GM18861 (cell line): ENCODE results near the gene ATP6V0E2.
A peak's percentile ranks its signal among the peaks of the same experiment; 100 is the strongest.

ENCODE experiments used
- ATAC-seq: cut with Tn5 transposase; IDR thresholded peaks from one replicate; pipeline ENCODE4 v1.9.1; 2021; ENCODE audit not compliant: unreplicated experiment

Gene ATP6V0E2

DNA sequence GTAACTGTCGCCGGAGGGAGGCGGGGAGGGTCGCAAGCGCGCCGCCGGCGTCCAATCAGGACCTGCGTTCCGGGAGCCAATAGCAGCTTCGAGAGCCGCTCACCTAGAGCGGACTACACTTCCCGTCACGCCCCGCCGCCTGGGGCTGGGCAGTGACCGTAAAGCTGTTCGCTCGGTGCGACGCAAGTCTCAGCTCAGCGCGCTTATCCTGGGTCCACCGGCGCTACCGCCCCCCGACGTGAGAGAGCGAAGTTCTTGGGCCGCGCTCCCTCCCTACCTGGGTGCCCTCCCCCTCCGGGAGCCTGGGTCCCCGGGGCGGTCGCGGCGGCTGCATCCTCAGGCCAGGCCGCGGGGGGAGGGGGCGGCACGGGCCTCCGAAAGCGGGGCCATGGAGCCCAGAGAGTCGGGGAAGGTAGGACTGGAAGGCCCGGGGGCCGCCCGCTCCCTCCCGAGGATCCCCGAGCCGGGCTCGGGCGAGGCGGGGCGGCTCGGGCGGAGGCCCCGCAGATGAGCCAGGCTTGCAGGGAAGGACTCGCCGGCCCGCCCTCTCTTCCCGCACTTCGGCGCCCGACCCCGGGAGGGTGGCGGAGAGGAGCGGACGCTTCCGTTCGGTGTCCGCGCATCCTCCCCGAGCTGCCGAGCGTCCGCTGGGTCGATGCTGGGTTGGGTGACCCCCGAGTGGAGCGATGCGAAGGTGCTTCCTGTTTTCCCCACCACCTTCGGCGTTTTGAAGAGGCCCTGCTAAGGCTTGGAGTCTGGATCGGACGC lies 35.4 kb upstream of the ATP6V0E2 start, which contains the start of gene ZNF862:
ZNF862 (plus strand) TSS at position 152 of the 768 bp plus-strand sequence; CDS start at position 389, 237 bp downstream.
- ATAC-seq: peak; percentile 98

DNA sequence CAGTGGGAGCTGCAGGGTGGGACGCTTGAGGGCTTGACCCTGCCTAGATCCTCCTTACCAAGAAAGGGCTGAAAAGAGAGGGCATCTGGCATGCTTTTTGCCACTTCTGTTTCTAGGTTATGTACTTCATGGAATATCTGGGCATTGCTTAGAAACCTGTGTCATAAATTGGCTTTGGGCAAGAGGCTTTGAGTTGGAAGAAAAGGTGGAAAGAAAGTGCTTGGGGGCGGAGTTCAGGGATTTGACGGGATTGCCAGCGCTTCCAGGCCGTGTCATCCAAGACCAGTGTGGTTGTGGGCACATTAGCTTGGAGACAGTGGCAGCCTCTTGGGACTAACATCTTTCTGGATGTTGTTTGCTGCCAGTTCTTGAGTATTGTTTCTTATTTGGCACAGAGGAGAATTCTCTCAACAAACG lies 34.8 kb upstream of the ATP6V0E2 start:
- ATAC-seq: no peak

DNA sequence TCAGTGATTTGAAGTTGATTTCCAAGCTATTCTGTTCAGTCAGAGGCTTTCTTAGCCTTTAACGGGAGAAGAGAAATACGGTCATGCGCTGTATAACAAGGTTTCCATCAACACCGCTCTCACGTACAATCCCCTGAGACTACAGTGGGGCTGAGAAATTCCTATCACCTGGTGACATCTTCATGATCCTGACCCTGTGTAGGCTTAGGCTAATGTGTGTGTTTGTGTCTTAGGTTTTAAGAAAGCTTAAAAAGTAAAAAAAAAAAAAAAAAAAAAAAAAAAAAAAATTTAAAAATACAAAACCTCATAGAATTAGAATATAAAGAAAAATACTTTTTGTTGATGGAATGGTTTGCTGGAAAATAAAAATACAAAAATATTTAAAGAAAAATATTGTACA lies 33.8 kb upstream of the ATP6V0E2 start:
- no peak for ATAC-seq

DNA sequence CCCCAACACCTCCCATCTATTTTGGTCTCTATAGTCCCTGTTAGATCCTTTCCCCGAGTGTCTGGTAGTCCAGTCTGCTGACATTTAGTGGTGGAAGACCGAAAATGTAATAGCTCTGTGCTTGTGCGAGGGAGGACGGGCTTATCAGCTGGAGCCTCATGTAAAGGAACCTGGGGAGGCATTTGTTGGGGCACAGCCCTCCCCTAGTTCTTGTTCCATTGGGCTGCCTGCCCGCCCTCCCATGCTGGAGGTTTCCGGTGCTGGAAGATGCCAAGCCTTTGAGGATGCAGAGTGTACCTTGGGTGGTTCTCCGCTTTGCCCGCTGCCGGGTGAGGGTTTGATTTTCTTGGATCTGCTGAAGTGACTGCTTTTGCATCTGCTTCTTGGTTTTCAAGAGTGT lies 30.2 kb upstream of the ATP6V0E2 start:
- ATAC-seq: no peak

DNA sequence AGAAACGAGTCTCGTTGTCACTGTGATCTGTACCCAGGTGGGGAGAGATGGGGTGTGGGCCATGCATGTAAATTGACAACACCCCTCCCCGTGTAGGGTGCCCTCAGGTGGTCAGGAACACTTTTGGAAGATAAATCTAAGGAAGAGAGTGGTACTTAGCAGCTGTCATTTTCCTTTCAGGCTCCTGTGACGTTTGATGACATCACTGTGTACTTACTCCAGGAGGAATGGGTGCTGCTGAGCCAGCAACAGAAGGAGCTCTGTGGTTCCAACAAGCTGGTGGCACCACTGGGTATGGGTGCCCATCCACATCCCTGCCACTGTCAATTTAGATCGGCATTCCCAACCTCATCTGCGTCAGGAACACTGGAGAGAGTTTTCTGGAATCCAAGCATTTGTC lies 29.3 kb upstream of the ATP6V0E2 start:
- no peak for ATAC-seq

DNA sequence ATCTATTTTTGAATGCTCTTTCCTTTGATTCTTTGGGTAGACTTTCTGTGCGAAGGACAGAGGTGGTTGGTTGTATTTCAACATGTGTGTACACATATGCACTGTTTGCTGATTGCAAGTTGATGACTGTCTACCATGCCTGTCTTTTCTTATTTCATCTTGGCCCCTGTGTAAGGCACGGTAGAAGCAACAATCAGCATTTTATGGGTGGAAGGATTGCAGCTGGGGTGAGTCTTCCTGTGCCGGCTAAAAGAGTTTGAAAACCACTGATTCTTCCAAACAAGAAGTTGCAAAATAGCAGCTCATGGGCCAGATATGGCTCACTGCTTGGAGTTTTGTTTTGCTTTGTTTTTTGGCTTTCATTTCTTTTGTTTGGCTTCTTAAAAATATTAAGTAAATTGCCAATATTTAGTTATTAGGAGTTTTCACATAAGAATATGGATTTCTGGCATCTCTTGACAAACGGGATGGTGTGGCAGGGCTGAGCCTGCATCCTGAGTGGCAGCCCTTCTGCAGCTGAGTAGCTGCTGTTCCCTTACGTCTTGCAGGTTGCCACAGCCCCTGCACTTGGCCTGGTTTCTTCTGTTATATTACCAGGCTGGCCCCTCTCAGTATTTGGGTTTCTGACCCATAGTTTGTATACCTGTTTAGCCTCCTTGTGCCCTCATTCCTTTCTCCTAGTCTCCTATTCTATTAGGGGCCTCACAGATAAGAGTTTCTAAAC lies 28.4 kb upstream of the ATP6V0E2 start:
- no peak for ATAC-seq

DNA sequence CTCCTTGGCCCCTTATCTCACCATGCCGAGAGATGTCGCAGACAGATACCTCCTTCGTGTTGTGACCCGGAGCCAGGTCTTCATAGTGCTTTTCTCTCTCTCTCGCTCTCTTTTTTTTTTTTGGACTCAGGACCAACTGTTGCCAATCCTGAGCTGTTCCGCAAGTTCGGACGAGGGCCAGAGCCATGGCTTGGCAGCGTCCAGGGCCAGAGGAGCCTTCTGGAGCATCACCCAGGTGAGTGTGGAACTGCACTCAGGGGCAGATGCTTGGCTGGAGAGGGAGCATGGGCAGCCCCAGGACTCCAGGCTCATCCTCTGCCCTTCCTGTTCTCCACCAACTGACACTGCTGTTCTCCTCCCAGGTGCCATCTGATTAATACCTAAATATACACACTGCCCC lies 27.7 kb upstream of the ATP6V0E2 start:
- no peak for ATAC-seq

DNA sequence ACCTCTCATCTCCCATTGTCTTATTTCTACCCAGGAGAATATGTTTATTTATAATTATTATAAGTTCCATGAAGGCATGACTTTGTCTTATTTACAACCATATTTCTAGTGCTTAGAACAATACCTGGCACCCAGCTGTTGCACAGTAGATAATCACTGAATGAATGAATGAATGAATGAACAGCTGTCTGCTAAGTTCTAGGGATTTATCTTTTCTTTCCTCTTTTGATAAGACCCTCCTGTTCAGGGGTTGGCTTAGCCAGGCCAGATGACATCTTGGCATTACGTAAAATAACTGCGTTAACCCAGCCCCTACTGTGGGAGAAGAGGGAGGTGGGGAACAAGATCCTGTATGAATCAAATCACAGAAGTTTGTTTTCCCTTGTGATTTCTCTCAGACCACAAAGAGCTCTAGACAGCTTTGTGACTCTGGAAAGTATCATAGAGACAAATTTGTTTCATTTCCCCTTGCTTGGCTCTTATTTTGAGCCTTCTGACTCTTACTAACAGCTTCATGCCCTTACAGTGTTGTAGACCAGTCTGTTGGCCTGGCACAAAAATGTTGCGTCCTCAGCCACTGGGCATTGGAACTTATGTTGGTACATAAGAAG lies 27.2 kb upstream of the ATP6V0E2 start:
- peak; percentile 86 for ATAC-seq

DNA sequence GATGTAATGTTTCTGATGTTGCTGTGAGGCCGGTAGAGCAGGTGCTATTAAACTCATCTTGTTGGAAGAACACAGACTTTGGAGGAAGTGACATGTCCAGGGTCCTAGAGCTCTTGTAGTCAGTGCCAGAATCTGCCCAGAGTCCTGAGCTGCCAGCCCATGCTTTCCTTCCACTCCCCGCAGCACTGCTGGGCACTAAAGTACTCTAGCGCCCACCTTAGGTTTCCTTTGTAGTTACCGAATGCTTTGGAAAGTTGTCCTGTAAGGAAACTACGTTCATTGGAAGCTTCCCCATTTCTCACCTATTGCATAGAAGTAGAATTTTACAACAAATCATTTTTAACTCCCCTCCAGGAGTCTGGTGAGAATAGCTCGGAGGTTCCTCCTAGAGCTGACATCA lies 24.6 kb upstream of the ATP6V0E2 start:
- ATAC-seq: no peak

DNA sequence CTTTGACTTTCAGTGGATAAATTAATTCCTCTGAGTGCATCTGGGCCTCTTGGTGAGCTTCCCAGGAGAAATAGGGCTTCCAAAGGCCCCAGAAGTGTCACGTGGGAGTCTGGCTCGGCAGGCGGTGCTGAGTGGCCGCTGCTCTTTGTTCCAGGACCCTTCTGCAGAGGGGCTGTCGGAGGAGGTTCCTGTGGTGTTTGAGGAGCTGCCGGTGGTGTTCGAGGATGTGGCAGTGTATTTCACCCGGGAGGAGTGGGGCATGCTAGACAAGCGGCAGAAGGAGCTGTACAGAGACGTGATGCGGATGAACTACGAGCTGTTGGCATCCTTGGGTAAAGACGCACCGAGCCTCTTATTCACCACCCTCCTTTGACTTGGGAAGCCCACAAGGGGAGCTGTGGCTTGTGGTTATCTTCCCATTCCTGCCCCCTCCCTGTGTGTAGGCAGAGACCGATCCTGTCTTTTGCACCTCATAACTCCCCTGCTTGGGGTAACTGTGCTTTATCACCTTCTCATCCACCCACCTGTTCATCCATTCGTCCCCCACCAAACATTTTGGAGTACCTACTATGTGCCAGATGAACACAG lies 23.7 kb upstream of the ATP6V0E2 start:
- no peak for ATAC-seq

DNA sequence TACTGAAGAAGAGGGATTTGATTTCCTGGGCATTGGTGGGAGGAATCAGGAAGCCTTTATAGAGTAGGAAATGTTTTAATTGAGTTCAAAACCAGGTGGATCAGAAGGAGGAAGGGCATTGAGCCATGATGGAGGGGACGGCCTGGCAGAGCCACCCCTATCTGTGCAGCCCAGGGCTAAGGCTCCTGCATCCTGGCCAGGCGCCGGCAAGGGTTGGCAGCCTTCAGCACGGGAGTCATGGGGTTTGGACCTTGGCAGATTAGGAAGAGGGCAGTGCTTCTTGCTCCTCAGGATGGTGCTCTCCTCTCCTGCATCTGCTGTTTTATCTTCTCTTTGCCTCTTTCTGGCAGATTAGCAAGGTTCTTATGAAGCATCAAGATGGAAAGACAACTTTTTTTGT lies 23.1 kb upstream of the ATP6V0E2 start:
- no peak for ATAC-seq

DNA sequence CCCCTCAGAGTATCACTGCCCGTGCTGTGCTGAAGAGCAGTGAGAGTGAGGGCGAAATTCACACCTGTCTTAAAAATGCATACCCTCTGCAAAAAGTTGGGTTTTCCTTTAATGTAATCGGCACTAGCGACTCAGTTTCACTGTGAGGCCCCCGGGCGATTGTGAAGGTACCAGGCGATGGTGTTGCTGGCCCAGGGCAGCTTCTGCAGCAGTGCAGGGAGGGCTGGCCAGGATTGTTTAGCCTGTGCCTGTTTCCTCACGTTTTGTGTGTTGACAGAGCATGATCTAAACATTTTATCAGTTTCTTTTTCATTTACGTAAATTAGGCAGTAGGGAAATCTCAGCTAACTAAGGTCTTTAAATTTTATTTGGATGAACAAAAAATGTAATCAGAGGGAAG lies 22.3 kb upstream of the ATP6V0E2 start:
- ATAC-seq: no peak

DNA sequence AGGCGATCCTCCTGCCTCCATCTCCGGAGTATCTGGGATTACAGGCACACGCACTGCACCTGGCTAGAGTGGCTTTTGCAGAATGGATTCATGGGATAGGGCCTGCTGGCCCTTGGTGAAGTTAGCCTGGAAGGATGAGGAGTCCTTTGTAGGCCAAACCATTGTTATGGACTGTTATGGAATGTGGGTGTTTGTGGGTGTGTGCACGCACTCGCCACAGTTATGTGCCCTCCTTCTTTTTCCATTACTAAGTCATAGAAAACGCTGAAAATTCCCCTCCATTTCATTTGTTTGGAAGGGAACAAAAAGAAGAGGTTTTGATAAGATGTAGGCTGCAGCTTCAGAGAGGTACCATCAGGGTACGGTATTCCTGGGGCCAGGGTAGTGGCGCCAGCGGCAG lies 20.6 kb upstream of the ATP6V0E2 start:
- no peak for ATAC-seq

DNA sequence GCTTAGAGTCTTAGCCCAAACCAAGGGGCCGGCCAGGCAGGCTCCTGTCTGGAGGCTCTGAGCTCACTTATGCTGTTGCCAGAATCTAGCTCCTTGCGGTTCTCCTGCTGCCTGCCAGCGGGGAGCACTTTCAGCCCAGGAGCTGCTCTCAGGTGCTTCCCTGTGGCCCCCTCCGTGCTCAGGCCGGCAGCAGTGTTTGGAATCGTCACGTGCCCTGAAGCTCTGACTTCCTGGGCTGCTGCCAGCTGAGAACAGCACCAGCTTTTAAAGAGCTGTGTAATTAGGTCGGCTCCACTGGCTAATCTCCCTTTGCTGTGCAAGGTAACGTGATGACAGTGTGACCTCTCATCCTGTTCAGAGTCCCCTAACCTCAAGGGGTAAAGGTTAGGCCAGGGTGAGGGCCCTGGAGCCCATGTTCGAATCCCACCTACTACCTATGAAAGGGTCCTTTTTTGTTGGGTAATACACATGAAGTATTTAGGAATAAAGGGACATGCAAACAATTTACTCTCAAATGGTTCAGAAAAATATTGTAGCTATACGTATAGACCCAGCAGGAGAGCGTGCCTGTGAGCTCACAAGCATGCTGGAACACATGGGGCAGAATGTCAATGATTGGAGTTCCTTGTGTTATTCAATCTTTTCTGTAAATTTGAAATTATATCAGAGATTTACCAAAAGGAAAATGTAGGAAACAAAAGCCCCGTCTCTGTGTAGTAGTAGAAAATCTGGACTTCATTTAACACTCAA lies 19.0 kb upstream of the ATP6V0E2 start:
- ATAC-seq: no peak

DNA sequence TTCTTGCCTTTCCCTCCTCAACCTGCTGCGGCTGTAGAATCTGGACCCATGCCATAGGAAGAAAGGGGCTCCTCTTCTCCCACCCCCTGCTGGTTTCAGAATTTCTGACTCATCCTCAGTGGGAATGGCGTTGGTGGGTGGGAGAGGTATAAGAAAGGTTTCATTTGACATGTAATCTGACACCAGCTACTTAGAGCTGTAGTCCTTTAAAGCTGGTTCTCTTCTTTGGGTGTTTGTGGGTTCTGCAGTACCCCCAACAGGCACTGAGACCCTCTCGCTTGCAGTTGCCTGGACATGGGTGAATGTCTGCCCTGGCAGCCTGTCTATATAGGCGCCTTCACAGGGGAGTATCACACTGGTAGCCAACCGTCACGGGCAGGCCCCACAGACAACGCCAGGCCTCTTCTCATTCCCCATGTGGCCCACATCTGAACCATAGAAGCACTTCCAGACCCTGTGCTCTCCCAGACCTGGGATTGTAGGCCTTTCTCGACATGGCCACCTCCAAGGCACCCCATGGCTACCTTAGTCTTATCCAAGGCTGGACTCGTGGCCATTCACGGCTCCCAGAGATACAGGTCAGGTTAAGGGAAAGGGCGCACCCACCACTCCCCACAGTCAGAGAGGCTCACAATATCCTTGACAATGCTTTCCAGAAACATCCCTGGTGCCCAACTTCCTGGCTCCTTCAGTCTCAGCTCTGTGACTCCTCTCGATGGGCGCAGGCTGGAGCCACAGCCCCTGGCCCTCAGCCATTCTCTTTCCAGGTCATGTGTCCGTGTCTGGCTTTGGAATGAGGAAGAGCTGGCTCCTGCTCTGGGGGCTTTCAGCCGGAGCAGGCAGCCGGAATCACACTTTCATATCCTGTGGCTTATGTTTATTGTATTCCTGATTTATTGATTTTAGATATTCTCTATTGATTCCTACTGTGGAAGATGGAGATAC lies 18.1 kb upstream of the ATP6V0E2 start:
- no peak for ATAC-seq

DNA sequence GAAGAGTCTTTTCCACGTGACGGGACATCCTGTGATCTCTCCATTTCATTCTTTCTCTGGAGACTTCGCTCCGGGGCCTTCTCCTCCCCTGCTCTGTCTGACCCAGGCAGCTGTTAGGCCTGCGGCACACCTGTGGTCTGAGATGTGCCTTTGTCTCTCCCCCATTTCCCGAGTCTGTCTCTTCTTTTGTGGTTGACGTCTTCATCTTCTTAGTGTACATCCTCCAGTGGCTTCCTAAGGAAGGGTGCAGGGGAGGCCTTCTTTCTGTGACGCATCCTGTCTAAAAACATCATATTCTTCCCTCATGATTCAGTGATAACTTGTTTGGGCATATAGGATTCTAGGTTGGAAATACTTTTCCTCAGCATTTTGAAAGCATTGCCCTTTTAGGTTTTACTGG lies 17.2 kb upstream of the ATP6V0E2 start:
- no peak for ATAC-seq

DNA sequence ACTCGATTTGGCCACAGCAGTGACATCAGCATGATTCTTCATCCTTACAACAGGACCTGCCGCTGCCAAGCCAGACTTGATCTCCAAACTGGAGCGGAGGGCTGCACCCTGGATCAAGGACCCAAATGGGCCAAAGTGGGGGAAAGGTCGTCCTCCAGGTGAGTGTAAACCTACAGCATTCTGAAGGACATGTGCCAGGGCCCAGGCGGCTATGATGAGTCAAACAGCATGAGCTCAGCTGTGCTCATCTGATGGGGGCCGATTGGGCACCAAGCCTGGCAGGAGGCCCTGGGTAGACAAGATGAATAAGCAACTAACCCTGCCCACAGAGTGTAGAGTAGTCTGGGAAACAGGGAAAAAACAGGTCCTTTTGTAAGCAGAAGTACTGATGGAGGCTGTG lies 14.4 kb upstream of the ATP6V0E2 start:
- ATAC-seq: no peak

DNA sequence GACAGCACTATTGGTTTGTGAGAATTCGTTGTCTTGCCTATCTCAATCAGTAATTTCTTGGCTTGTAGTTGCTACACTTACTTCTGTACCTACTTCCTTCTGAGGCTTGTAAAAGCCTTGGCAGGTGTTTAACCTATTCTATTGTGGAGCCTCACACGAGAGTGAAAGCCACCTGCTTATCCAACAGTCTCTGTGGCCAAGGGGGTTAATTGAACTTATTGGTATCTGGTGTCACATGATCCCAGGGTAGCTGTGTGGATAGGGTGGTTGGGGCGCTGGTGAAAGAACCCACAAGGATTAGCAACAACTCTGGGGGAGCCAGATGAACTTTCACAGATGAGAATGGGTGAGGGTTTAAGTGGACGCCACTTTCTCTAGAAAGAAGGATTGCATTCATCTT lies 13.9 kb upstream of the ATP6V0E2 start:
- ATAC-seq: no peak

DNA sequence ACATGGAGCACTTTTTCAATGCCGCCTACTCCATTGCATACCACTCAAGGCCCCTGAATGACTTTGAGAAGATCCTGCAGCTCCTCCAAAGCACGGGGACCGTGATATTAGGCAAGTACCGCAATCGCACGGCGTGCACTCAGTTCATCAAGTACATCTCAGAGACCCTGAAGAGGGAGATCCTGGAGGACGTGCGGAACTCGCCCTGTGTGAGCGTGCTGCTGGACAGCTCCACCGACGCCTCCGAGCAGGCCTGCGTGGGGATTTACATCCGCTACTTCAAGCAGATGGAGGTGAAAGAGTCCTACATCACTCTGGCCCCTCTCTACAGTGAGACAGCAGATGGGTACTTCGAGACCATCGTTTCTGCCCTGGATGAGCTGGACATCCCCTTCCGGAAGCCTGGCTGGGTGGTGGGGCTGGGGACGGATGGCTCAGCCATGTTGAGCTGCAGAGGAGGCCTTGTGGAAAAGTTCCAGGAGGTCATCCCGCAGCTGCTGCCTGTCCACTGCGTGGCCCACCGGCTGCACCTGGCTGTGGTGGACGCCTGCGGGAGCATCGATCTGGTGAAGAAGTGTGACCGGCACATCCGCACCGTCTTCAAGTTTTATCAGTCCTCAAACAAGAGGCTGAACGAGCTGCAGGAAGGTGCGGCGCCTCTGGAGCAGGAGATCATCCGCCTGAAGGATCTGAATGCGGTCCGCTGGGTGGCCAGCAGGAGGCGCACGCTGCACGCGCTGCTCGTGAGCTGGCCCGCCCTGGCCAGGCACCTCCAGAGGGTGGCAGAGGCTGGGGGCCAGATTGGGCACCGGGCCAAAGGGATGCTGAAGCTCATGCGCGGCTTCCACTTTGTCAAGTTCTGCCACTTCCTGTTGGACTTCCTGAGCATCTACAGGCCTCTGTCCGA lies 12.7 kb upstream of the ATP6V0E2 start:
- no peak for ATAC-seq
